GM12872 (cell line): Measurements from ENCODE around the gene FA2H.

Source experiments
- CTCF ChIP-seq: IDR thresholded peaks from 3 replicates; pipeline ENCODE4 v1.5.1; 2011; ENCODE audit warnings: low read depth, mild to moderate bottlenecking, low read length, moderate library complexity; ENCODE audit not compliant: insufficient read depth

FA2H gene

GRCh38 chr16:74753180-74753579 lies 21.4 kb downstream of the FA2H start:
- TF ChIP-seq CTCF, result no peak

- TF ChIP-seq CTCF, result no peak
Measured at GRCh38 chr16:74752756-74753155, 21.9 kb downstream of the FA2H start.

- TF ChIP-seq CTCF, result no peak
Measured at GRCh38 chr16:74752258-74752657, 22.4 kb downstream of the FA2H start.

DNA sequence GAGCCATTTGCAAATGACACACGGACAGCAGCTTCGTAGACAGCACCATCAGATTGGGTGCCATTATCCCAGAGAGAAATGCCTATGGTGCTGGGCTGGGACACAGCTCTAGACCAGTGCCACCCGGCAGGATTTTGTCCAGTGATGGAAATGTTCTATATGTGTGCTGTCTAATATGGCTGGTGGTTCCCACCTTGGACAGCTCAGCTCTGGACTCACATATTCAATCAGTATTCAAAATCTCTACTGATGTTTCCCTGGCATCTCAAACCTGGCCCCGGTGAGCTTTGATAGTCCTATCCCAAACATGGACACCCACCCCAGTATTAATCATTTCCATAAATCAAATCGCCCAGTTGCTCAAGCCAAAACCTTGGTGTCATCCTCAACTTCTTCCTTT lies 23.0 kb downstream of the FA2H start:
- no peak for TF ChIP-seq CTCF

DNA sequence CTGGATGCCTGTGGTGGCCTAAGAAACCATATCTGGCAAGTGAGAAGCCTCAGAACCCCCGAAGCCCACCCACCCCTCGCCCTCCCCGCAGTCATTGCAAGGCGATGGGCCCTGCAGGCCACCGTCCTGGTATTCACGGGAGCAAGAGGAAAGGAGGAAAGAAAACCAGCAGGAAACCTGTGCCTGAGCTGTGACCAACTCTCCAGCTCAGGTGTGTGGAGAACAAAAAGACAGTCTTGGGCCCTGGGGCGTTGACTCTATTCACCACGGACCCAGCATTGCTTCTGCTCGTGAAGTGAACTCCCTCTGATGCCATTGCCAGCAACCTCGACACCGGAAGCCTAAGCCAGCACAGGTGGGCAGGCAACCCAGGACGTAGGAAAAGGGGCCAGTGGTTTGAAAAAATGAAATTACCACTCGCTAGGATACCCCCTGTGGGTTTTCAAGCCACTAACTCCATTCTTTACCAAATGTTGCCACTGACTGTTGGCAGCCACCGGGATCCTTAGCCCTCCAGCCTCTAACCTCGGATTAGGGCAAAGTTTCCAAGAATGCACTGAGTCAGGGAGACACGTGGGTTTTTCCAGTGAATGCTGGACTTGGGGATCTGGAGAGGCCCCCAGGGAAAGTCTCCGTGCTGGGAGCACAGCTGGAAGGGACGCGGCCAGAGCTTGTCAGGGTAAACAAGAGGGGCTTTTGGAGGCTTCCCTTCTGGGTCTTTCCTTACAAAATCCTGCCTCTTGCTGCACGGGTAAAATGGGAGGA lies 25.1 kb downstream of the FA2H start:
- TF ChIP-seq CTCF, result no peak

DNA sequence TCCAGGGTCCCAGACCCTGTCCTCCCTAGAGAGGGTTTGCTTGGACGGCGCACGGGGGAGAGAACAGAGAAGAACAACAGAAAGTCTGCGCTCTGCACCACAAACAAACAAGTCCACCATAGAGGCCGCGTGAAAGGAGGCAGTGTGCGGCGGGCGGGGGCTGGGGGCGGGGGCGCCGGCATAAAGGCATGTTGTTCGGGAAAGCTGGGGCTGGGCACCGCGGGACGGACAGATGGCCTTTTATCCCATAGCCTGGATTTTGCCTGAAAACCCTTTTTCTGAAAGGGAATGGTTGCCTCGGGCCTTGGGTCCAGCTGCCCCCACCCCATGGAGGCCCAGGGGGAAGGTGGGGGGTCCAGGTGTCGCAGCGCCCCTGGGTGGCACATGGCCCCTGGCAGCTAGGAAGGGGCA lies 26.0 kb downstream of the FA2H start:
- TF ChIP-seq CTCF, result no peak

GRCh38 chr16:74747716-74748615 lies 26.7 kb downstream of the FA2H start:
- TF ChIP-seq CTCF, result no peak
